ENCODE measurements around the gene NDUFS2.

DNA sequence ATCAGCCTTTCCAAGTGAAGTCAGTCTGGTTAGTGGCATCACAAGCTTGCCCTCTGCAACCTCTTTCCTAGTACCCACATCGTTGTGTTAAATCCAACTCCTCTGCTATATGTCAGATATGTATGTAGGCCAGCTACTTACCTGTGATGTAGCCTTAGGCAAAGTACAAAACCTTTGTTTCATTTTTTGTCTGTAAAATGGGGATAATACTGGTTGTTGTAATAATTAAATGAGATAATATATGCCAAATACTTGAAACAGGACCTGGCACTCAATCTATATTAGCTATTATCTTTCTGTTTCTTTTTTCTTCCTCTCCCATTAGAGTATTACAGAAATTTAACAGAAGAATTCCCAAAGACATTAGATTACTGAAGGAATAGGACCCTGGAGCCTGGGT is 57.6 kb downstream of the NDUFS2 start:
- TF ChIP-seq POLR2A (IDR thresholded peaks at IDR 0.05) (no peak), POLR2AphosphoS5 (IDR thresholded peaks at IDR 0.05) (no peak)
- TF ChIP-seq, protein P1, sequence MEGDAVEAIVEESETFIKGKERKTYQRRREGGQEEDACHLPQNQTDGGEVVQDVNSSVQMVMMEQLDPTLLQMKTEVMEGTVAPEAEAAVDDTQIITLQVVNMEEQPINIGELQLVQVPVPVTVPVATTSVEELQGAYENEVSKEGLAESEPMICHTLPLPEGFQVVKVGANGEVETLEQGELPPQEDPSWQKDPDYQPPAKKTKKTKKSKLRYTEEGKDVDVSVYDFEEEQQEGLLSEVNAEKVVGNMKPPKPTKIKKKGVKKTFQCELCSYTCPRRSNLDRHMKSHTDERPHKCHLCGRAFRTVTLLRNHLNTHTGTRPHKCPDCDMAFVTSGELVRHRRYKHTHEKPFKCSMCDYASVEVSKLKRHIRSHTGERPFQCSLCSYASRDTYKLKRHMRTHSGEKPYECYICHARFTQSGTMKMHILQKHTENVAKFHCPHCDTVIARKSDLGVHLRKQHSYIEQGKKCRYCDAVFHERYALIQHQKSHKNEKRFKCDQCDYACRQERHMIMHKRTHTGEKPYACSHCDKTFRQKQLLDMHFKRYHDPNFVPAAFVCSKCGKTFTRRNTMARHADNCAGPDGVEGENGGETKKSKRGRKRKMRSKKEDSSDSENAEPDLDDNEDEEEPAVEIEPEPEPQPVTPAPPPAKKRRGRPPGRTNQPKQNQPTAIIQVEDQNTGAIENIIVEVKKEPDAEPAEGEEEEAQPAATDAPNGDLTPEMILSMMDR (IDR thresholded peaks at IDR 0.05): no peak
